Measurements from ENCODE around the gene ANKRD33B.

ANKRD33B gene

GRCh38 chr5:10639846-10640368 lies 76.0 kb downstream of the ANKRD33B start:
- Histone ChIP-seq H3K9me3 (ENCODE audit: control insufficient read depth in 2 of 2, low read length in 2 of 2) (no peaks in the 10 kb centered on the region), H3K4me1 (ENCODE audit: control insufficient read depth, insufficient read depth, low read length) (no peaks in the 10 kb centered on the region), H3K9ac (ENCODE audit: low read length in 2 of 2) (no peak overlapping the region), H3K36me3 (ENCODE audit: control insufficient read depth in 2 of 2, insufficient read depth in 2 of 2, low read length in 2 of 2) (no peaks in the 10 kb centered on the region), H3K4me3 (ENCODE audit: low read length in 2 of 2) (no peak overlapping the region), H3K27ac (ENCODE audit: low read length) (no peak overlapping the region), H3K27me3 (ENCODE audit: control insufficient read depth in 1 of 2, insufficient read depth in 2 of 2, low read length in 2 of 2) (peaks cover 6 to 9% of the 10 kb centered on the region in 2 donors)

GRCh38 chr5:10642367-10642766 lies 78.5 kb downstream of the ANKRD33B start:
- Histone ChIP-seq H3K4me1 (ENCODE audit: control insufficient read depth, insufficient read depth, low read length) (no peaks in the 10 kb centered on the region), H3K36me3 (ENCODE audit: control insufficient read depth in 2 of 2, insufficient read depth in 2 of 2, low read length in 2 of 2) (no peaks in the 10 kb centered on the region), H3K27ac (ENCODE audit: low read length) (no peak overlapping the region), H3K9me3 (ENCODE audit: control insufficient read depth in 2 of 2, low read length in 2 of 2) (peaks cover 0 to 4% of the 10 kb centered on the region in 2 donors), H3K4me3 (ENCODE audit: low read length in 2 of 2) (no peak overlapping the region), H3K27me3 (ENCODE audit: control insufficient read depth in 1 of 2, insufficient read depth in 2 of 2, low read length in 2 of 2) (peaks cover 0 to 8% of the 10 kb centered on the region in 2 donors), H3K9ac (ENCODE audit: low read length in 2 of 2) (no peak overlapping the region)

GRCh38 chr5:10644192-10644591 lies 80.3 kb downstream of the ANKRD33B start:
- Histone ChIP-seq H3K36me3 (ENCODE audit: control insufficient read depth in 2 of 2, insufficient read depth in 2 of 2, low read length in 2 of 2) (no peaks in the 10 kb centered on the region), H3K27me3 (ENCODE audit: control insufficient read depth in 1 of 2, insufficient read depth in 2 of 2, low read length in 2 of 2) (peaks cover 8% of the 10 kb centered on the region in 2 donors), H3K4me3 (ENCODE audit: low read length in 2 of 2) (no peak overlapping the region), H3K9me3 (ENCODE audit: control insufficient read depth in 2 of 2, low read length in 2 of 2) (peaks cover 0 to 4% of the 10 kb centered on the region in 2 donors), H3K9ac (ENCODE audit: low read length in 2 of 2) (no peak overlapping the region), H3K27ac (ENCODE audit: low read length) (no peak overlapping the region), H3K4me1 (ENCODE audit: control insufficient read depth, insufficient read depth, low read length) (peaks cover under 1% of the 10 kb centered on the region)

GRCh38 chr5:10645146-10645545 lies 81.3 kb downstream of the ANKRD33B start:
- Histone ChIP-seq H3K36me3 (ENCODE audit: control insufficient read depth in 2 of 2, insufficient read depth in 2 of 2, low read length in 2 of 2) (no peaks in the 10 kb centered on the region), H3K9me3 (ENCODE audit: control insufficient read depth in 2 of 2, low read length in 2 of 2) (peaks cover 0 to 4% of the 10 kb centered on the region in 2 donors), H3K27me3 (ENCODE audit: control insufficient read depth in 1 of 2, insufficient read depth in 2 of 2, low read length in 2 of 2) (peaks cover 9 to 16% of the 10 kb centered on the region in 2 donors), H3K4me1 (ENCODE audit: control insufficient read depth, insufficient read depth, low read length) (peaks cover 3% of the 10 kb centered on the region), H3K4me3 (ENCODE audit: low read length in 2 of 2) (no peak overlapping the region), H3K9ac (ENCODE audit: low read length in 2 of 2) (no peak overlapping the region), H3K27ac (ENCODE audit: low read length) (no peak overlapping the region)

GRCh38 chr5:10645671-10646070 lies 81.8 kb downstream of the ANKRD33B start:
- Histone ChIP-seq H3K9ac (ENCODE audit: low read length in 2 of 2) (no peak overlapping the region), H3K36me3 (ENCODE audit: control insufficient read depth in 2 of 2, insufficient read depth in 2 of 2, low read length in 2 of 2) (no peaks in the 10 kb centered on the region), H3K4me1 (ENCODE audit: control insufficient read depth, insufficient read depth, low read length) (peaks cover 3% of the 10 kb centered on the region), H3K9me3 (ENCODE audit: control insufficient read depth in 2 of 2, low read length in 2 of 2) (peaks cover 0 to 4% of the 10 kb centered on the region in 2 donors), H3K27ac (ENCODE audit: low read length) (no peak overlapping the region), H3K4me3 (ENCODE audit: low read length in 2 of 2) (no peak overlapping the region), H3K27me3 (ENCODE audit: control insufficient read depth in 1 of 2, insufficient read depth in 2 of 2, low read length in 2 of 2) (peaks cover 13 to 19% of the 10 kb centered on the region in 2 donors)

GRCh38 chr5:10647640-10648039 lies 83.8 kb downstream of the ANKRD33B start:
- no peak overlapping the region for H3K9ac ChIP-seq (ENCODE audit: low read length in 2 of 2)
- H3K9me3 ChIP-seq (ENCODE audit: control insufficient read depth in 2 of 2, low read length in 2 of 2): peaks cover 0 to 4% of the 10 kb centered on the region in 2 donors
- H3K27ac ChIP-seq (ENCODE audit: low read length): no peak overlapping the region
- peaks cover 16 to 23% of the 10 kb centered on the region in 2 donors for H3K27me3 ChIP-seq (ENCODE audit: control insufficient read depth in 1 of 2, insufficient read depth in 2 of 2, low read length in 2 of 2)
- H3K4me1 ChIP-seq (ENCODE audit: control insufficient read depth, insufficient read depth, low read length): peaks cover 3% of the 10 kb centered on the region
- H3K4me3 ChIP-seq (ENCODE audit: low read length in 2 of 2): no peak overlapping the region
- no peaks in the 10 kb centered on the region for H3K36me3 ChIP-seq (ENCODE audit: control insufficient read depth in 2 of 2, insufficient read depth in 2 of 2, low read length in 2 of 2)

GRCh38 chr5:10648806-10649665 lies 85.2 kb downstream of the ANKRD33B start:
- H3K36me3 ChIP-seq (ENCODE audit: control insufficient read depth in 2 of 2, insufficient read depth in 2 of 2, low read length in 2 of 2): no peaks in the 10 kb centered on the region
- peaks cover 16 to 23% of the 10 kb centered on the region in 2 donors for H3K27me3 ChIP-seq (ENCODE audit: control insufficient read depth in 1 of 2, insufficient read depth in 2 of 2, low read length in 2 of 2)
- no peak overlapping the region for H3K27ac ChIP-seq (ENCODE audit: low read length)
- H3K9me3 ChIP-seq (ENCODE audit: control insufficient read depth in 2 of 2, low read length in 2 of 2): peaks cover 0 to 4% of the 10 kb centered on the region in 2 donors
- peaks cover 11% of the 10 kb centered on the region for H3K4me1 ChIP-seq (ENCODE audit: control insufficient read depth, insufficient read depth, low read length)
- H3K4me3 ChIP-seq (ENCODE audit: low read length in 2 of 2): no peak overlapping the region
- H3K9ac ChIP-seq (ENCODE audit: low read length in 2 of 2): no peak overlapping the region

- Histone ChIP-seq H3K9me3 (ENCODE audit: control insufficient read depth in 2 of 2, low read length in 2 of 2) (peaks cover 0 to 4% of the 10 kb centered on the region in 2 donors), H3K36me3 (ENCODE audit: control insufficient read depth in 2 of 2, insufficient read depth in 2 of 2, low read length in 2 of 2) (no peaks in the 10 kb centered on the region), H3K27ac (ENCODE audit: low read length) (no peak overlapping the region), H3K27me3 (ENCODE audit: control insufficient read depth in 1 of 2, insufficient read depth in 2 of 2, low read length in 2 of 2) (peaks cover 16 to 23% of the 10 kb centered on the region in 2 donors), H3K4me1 (ENCODE audit: control insufficient read depth, insufficient read depth, low read length) (peaks cover 11% of the 10 kb centered on the region), H3K9ac (ENCODE audit: low read length in 2 of 2) (no peak overlapping the region), H3K4me3 (ENCODE audit: low read length in 2 of 2) (no peak overlapping the region)
Observed at GRCh38 chr5:10649666-10650380, 86.0 kb downstream of the ANKRD33B start.

GRCh38 chr5:10652151-10652550 lies 88.3 kb downstream of the ANKRD33B start:
- Histone ChIP-seq H3K27me3 (ENCODE audit: control insufficient read depth in 1 of 2, insufficient read depth in 2 of 2, low read length in 2 of 2) (peaks cover 8 to 23% of the 10 kb centered on the region in 2 donors), H3K9ac (ENCODE audit: low read length in 2 of 2) (no peak overlapping the region), H3K27ac (ENCODE audit: low read length) (no peak overlapping the region), H3K4me1 (ENCODE audit: control insufficient read depth, insufficient read depth, low read length) (peaks cover 15% of the 10 kb centered on the region), H3K9me3 (ENCODE audit: control insufficient read depth in 2 of 2, low read length in 2 of 2) (no peaks in the 10 kb centered on the region), H3K4me3 (ENCODE audit: low read length in 2 of 2) (no peak overlapping the region), H3K36me3 (ENCODE audit: control insufficient read depth in 2 of 2, insufficient read depth in 2 of 2, low read length in 2 of 2) (no peaks in the 10 kb centered on the region)

GRCh38 chr5:10652606-10653005 lies 88.7 kb downstream of the ANKRD33B start:
- H3K9ac ChIP-seq (ENCODE audit: low read length in 2 of 2): no peak overlapping the region

More at GRCh38 chr5:10652606-10653005, 88.7 kb downstream of the ANKRD33B start:
- H3K4me3 ChIP-seq (ENCODE audit: low read length in 2 of 2): no peak overlapping the region
- H3K4me1 ChIP-seq (ENCODE audit: control insufficient read depth, insufficient read depth, low read length): peaks cover 15% of the 10 kb centered on the region
- H3K27me3 ChIP-seq (ENCODE audit: control insufficient read depth in 1 of 2, insufficient read depth in 2 of 2, low read length in 2 of 2): peaks cover 8 to 23% of the 10 kb centered on the region in 2 donors
- H3K36me3 ChIP-seq (ENCODE audit: control insufficient read depth in 2 of 2, insufficient read depth in 2 of 2, low read length in 2 of 2): no peaks in the 10 kb centered on the region
- no peak overlapping the region for H3K27ac ChIP-seq (ENCODE audit: low read length)
- no peaks in the 10 kb centered on the region for H3K9me3 ChIP-seq (ENCODE audit: control insufficient read depth in 2 of 2, low read length in 2 of 2)
